NCI-H1105 treated with DMSO at 0.1 percent for 48 hours (cell line): ENCODE measurements around the gene SVBP.

Experiments used
- DNase-seq: peaks from one replicate; lab custom pipeline; 2025; lab: John Stamatoyannopoulos, UW

SVBP gene

GRCh38 chr1:42806171-42806570 is 11.0 kb downstream of the SVBP start:
- DNase-seq, result no peak

DNA sequence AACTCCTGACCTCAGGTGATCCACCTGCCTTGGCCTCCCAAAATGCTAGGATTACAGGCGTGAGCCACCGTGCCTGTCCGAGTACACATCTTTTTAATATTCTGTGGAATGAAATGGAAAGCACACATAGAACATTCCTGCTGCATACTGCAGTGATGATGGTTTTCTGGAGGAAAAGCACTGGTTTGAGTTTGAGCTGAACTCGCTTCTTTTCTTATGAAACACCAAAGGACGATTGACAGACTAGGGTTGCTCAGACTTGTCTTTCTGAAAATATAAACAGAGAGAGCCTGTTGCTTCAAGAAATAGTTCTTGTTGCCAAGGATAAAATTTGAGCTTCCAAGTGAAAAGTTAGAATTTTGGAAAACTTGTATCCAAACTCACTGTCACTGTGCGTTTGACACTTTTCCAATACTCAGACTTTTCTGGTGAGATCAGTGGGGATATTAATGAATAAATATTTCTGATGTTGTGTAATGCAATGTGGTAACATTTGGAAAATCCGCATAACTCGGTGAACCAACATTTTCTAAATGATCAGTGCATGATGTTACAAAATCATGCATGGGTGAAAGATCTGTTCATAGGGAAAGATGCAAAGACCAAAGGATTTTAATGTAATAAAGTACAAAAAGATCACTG is 15.2 kb downstream of the SVBP start:
- no peak for DNase-seq

GRCh38 chr1:42797979-42798378 is 19.2 kb downstream of the SVBP start:
- no peak for DNase-seq

- DNase-seq, result no peak
These were observed 19.8 kb downstream of the SVBP start for GRCh38 chr1:42797414-42797813.

GRCh38 chr1:42793824-42794223 is 23.4 kb downstream of the SVBP start:
- DNase-seq, result no peak

DNA sequence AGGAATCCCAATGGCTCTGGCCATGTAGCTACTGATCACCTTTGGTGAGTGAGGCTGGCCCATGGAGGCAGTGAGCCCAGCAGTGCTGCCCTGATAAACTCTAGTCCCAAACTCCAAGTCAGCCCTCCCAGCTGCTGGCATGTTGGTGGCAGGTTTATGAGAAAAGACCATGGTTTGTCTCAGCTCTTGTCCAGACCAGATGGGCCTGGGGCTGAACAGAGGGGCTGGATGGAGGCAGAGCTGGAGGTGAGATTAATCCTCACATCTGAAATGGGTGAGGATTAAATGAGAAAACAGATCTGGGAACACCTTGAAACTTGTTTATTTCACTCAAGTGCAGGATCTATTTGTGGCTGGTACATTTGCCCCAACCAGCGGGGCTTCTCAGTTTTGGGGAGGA is 29.2 kb downstream of the SVBP start:
- DNase-seq, result no peak

DNA sequence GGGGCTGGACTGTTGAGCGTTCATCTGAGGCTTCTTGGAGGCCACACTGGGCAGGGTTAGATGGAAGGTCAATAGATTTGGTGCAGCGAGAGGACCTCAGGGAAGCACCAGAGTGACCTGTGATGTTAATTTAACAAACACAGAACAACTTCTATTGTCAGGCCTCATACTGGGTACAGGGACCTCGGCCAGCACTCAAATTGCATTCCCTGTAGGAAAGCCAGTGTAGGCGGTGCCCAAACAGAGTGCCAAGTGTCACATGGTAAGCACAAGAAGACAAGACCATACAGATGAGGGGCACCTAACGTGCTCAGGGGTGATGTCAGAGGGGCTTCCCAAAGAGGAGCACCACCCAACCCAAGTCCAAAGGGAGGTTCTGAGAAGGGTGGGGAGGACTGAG is 31.1 kb downstream of the SVBP start:
- DNase-seq, result no peak

- DNase-seq, result no peak
These were observed 32.1 kb downstream of the SVBP start, which contains the start of gene TMEM269 for GRCh38 chr1:42784946-42785693. Gene TMEM269 (plus strand): TSS chr1:42784991. CDS start chr1:42789894, 4,903 bp downstream.

GRCh38 chr1:42784547-42784945 is 32.7 kb downstream of the SVBP start:
- DNase-seq, result no peak

GRCh38 chr1:42783092-42783491 is 34.1 kb downstream of the SVBP start:
- no peak for DNase-seq

DNA sequence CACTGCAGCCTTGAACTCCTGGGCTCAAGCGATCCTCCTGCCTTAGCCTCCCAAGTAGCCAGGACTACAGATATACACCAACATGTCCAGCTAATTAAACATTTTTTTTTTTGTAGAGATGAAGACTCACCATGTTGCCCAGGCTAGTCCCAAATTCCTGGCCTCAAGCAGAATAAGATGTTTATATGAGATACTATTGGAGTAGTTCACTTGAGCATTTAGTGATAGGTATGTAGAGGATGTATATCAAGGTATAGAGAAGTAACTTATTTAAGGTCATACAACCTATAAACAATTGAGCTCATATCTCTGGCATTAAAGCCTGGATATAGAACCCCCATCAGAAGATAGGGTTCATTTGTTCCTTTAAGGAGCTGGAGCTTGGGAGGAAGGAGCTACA is 37.0 kb downstream of the SVBP start:
- DNase-seq, result no peak

DNA sequence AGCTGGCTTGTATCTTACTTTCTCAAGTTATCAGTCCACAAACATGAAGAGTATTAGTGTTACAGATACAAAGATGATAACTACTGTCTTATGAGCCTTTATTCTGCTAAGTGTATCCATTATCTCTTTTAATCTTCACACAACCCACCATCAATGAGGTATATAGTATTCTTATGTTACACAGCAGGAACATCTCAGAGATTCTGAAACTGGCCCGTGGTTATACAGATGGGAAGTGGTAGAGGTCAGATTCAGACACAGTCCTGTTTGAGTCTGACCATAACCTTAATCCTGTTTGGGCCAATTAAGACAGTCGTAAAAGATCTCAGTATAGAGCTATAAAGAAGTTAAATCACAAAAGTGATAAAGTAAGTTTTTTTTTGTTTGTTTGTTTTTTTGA is 37.5 kb downstream of the SVBP start:
- DNase-seq, result no peak

DNA sequence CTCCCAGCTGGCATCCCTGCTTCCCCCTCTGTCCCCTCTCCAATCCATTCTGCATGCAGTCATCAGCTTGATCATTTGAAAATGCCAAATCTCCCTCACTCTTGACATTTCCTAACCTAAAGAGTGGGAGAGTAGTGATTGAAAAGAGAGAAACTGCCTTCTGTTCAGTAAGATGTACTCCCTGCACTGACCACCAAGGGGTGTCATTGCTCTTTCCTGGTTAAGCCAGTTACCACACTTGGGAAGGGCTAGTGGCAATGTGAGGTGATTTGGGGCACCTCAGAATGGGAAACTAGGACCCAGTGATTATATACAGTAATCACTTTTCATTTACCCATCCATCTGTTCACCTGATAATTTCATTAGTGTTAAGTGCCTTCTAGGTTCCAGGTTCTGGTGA is 39.3 kb downstream of the SVBP start:
- DNase-seq, result peak; percentile 4

DNA sequence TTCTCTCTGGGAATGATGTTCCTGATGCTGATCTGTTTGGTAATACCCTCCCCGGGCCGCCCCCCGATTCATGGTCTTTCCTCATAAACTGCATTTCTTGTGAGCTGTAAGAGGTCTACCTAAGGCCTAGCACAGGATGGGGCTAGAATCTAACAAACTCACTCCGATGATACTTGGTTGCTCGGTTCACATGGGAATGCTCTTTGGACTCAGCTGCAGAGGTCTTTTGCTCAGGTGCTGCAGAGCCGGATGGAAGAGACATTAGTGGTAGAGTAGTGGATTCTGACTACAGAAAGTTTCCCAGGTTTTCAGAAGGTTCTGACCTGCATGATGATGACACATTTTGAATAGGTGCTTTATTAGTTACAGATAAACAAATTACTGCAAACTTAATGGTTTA is 40.7 kb downstream of the SVBP start:
- no peak for DNase-seq

- DNase-seq, result no peak
These were observed 42.2 kb downstream of the SVBP start for GRCh38 chr1:42774928-42775526.

- DNase-seq, result no peak
These were observed 43.8 kb downstream of the SVBP start for GRCh38 chr1:42773420-42773819.

DNA sequence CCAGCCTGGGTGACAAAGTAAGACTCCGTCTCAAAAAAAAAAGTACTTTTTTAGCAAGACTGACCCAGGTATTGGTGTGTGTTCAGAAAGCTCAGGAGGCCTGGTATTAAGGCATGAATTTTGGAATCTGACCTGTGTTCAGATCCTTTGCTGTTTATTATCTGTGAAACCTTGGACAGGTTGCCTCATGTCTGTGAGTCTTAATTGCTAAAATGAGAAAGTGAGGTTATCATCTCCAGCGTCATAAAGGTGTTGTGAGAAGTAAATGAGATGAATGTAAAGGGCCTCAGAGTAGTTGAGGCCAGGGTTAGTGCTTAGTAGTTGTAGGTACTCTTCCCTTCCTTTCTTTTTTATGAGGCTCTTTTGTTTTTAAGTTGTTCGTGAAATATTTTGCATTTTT is 47.4 kb downstream of the SVBP start:
- DNase-seq, result no peak

- no peak for DNase-seq
These were observed 49.0 kb downstream of the SVBP start for GRCh38 chr1:42768172-42768571.

GRCh38 chr1:42767510-42768000 is 49.6 kb downstream of the SVBP start:
- DNase-seq, result peak; percentile 65

- peak; percentile 99 for DNase-seq
These were observed 50.3 kb downstream of the SVBP start, which contains the start of the genes C1orf50 and P3H1 for GRCh38 chr1:42766741-42767509. Gene C1orf50 (plus strand): TSS chr1:42767249. CDS start chr1:42767312, 63 bp downstream. Gene P3H1 (minus strand): TSS chr1:42767028. CDS start chr1:42766971, 57 bp downstream.

DNA sequence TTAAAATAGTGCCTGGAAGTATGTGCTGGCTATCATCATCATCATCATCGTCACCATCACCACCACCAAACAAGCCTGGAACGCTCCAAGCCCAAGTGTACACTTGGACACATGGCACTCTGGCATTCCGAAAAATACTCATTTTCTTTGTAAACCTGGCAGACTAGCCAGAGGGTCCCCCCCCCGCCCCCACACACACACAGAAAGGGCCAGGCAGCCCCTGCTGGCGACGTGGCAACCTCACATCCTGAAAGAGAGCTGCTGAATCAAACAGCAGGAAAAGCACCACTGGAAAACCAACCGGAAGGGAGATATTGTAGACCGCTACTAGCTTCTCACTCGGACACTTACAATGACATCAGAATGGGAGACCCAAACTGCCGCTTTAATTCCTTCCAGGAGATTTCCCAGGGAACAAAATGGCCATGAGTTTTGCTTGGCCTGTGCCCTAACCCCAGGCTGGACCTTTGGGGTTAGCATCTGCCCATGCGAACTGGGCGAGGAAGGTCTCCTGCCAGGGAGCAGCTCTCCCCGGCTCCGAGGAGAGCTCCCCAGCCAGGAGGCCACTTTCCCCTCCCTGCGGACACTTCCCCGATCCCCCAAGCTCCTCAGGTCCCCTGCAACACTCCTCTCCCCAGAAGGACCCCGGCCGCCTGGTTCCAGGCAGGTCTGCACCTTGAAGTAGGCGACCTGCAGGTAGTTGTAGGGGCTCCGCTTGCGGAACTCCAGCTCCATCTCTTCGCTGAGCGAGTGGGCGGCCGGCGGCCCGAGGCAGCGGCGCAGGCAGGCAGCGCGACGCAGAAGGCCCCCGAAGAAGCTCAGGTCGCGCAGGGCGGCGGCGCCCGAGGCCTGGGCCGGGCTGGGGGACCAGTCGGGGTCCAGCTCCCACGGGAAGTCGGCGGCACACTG is 51.1 kb downstream of the SVBP start:
- DNase-seq, result peak; percentile 67
